ENCODE measurements around the gene TTLL12.
"Not testable (repeated sequence)": the region's sequence is repeated elsewhere in the genome, so short reads cannot be mapped to it uniquely, and the experiment has no call there.

TTLL12 gene

GRCh38 chr22:43154887-43155536 lies 31.9 kb downstream of the TTLL12 start:
- DNase-seq (ENCODE audit: low read depth in 2 of 2) = no peak

GRCh38 chr22:43153899-43154298 lies 33.0 kb downstream of the TTLL12 start:
- no peak for DNase-seq (ENCODE audit: low read depth in 2 of 2)

GRCh38 chr22:43152357-43153071 lies 34.4 kb downstream of the TTLL12 start:
- DNase-seq (ENCODE audit: low read depth in 2 of 2) = peak; percentile 28 to 33

- no peak for DNase-seq (ENCODE audit: low read depth in 2 of 2)
Observed at GRCh38 chr22:43152003-43152356, 35.0 kb downstream of the TTLL12 start.

GRCh38 chr22:43151251-43152002 lies 35.5 kb downstream of the TTLL12 start, which contains the start of gene TSPO:
Gene TSPO (plus strand): TSS chr22:43151559. CDS start chr22:43159239, 7,680 bp downstream.
- peak; percentile 53 to 54 for DNase-seq (ENCODE audit: low read depth in 2 of 2)

GRCh38 chr22:43150731-43151206 lies 36.2 kb downstream of the TTLL12 start:
- DNase-seq (ENCODE audit: low read depth in 2 of 2) = no peak

GRCh38 chr22:43148581-43148980 lies 38.4 kb downstream of the TTLL12 start:
- no peak for DNase-seq (ENCODE audit: low read depth in 2 of 2)

GRCh38 chr22:43147821-43148220 lies 39.1 kb downstream of the TTLL12 start:
- no peak for DNase-seq (ENCODE audit: low read depth in 2 of 2)

- DNase-seq (ENCODE audit: low read depth in 2 of 2) = not testable (repeated sequence)
Observed at GRCh38 chr22:43146332-43146731, 40.6 kb downstream of the TTLL12 start.

- not testable (repeated sequence) for DNase-seq (ENCODE audit: low read depth in 2 of 2)
Observed at GRCh38 chr22:43145371-43145770, 41.6 kb downstream of the TTLL12 start.

GRCh38 chr22:43144949-43145348 lies 42.0 kb downstream of the TTLL12 start:
- no peak for DNase-seq (ENCODE audit: low read depth in 2 of 2)

- peak; percentile 81 to 82 for DNase-seq (ENCODE audit: low read depth in 2 of 2)
Observed at GRCh38 chr22:43142880-43143562, 43.9 kb downstream of the TTLL12 start, which contains the start of gene MCAT. Gene MCAT (minus strand): TSS chr22:43143398. CDS start chr22:43143348, 50 bp downstream.

- DNase-seq (ENCODE audit: low read depth in 2 of 2) = no peak
Observed at GRCh38 chr22:43136801-43137200, 50.1 kb downstream of the TTLL12 start.

GRCh38 chr22:43136255-43136654 lies 50.7 kb downstream of the TTLL12 start:
- peak in 1 of 2 donors; percentile 18 for DNase-seq (ENCODE audit: low read depth in 2 of 2)

- DNase-seq (ENCODE audit: low read depth in 2 of 2) = no peak
Observed at GRCh38 chr22:43135565-43135964, 51.4 kb downstream of the TTLL12 start.

- DNase-seq (ENCODE audit: low read depth in 2 of 2) = no peak
Observed at GRCh38 chr22:43134553-43134952, 52.4 kb downstream of the TTLL12 start.

GRCh38 chr22:43133401-43133800 lies 53.5 kb downstream of the TTLL12 start:
- DNase-seq (ENCODE audit: low read depth in 2 of 2) = no peak

GRCh38 chr22:43131773-43132501 lies 55.0 kb downstream of the TTLL12 start:
- no peak for DNase-seq (ENCODE audit: low read depth in 2 of 2)

GRCh38 chr22:43129426-43130425 lies 57.2 kb downstream of the TTLL12 start:
- no peak for DNase-seq (ENCODE audit: low read depth in 2 of 2)

- DNase-seq (ENCODE audit: low read depth in 2 of 2) = no peak
Observed at GRCh38 chr22:43128928-43129424, 58.0 kb downstream of the TTLL12 start.
